Effector memory CD8-positive, alpha-beta T cell (primary cell): ENCODE data around the gene ARL3.

ENCODE experiments used
- ATAC-seq: fragments of 150-1000 bp; cut with Tn5 transposase; replicated peaks from 2 replicates; pipeline ENCODE4 v1.10.0; 2021; ENCODE audit warnings: mild to moderate bottlenecking, moderate library complexity
- DNase-seq, 3 experiments: peaks; one replicate each; pipeline ENCODE4 v3.0.0; 2021
- H3K27ac Mint-ChIP-seq, 2 donors: one replicate each; pipeline ENCODE4 v1.8.0; 2022; ENCODE audit warnings: mild to moderate bottlenecking in 2 of 2, mixed read lengths in 2 of 2, moderate library complexity in 2 of 2
- H3K27me3 Mint-ChIP-seq, 2 donors: one replicate each; pipeline ENCODE4 v1.8.0; 2022; ENCODE audit warnings: mixed read lengths in 2 of 2
- H3K36me3 Mint-ChIP-seq: one replicate; pipeline ENCODE4 v1.8.0; 2022; ENCODE audit warnings: mild to moderate bottlenecking, moderate library complexity, mixed read lengths; ENCODE audit not compliant: insufficient read depth
- H3K4me1 Mint-ChIP-seq, 2 donors: one replicate each; pipeline ENCODE4 v1.8.0; 2022; ENCODE audit warnings: low read depth in 2 of 2, mixed read lengths in 2 of 2
- H3K4me3 Mint-ChIP-seq, 2 donors: one replicate each; pipeline ENCODE4 v1.8.0; 2022; ENCODE audit warnings: mild to moderate bottlenecking in 2 of 2, mixed read lengths in 2 of 2, moderate library complexity in 2 of 2
- H3K9me3 Mint-ChIP-seq, 2 donors: one replicate each; pipeline ENCODE4 v1.8.0; 2022; ENCODE audit warnings: mixed read lengths in 2 of 2

Gene ARL3

GRCh38 chr10:102681696-102682095 lies 32.5 kb downstream of the ARL3 start:
- no peak overlapping the region for H3K4me3 Mint-ChIP-seq

GRCh38 chr10:102679596-102679995 lies 34.6 kb downstream of the ARL3 start:
- H3K9me3 Mint-ChIP-seq, result no peaks in the 10 kb centered on the region
- no peak overlapping the region for H3K27ac Mint-ChIP-seq
- peaks cover 7% of the 10 kb centered on the region for H3K36me3 Mint-ChIP-seq
- ATAC-seq (no peak), DNase-seq (no peak)
- no peak overlapping the region for H3K4me3 Mint-ChIP-seq
- peaks cover 11 to 14% of the 10 kb centered on the region in 2 donors for H3K4me1 Mint-ChIP-seq
- no peaks in the 10 kb centered on the region for H3K27me3 Mint-ChIP-seq

More at GRCh38 chr10:102681696-102682095, 32.5 kb downstream of the ARL3 start:
- Mint-ChIP-seq H3K36me3 (peaks cover 15% of the 10 kb centered on the region), H3K27ac (peak overlapping the region in 1 of 2 donors; percentile 63), H3K4me1 (peaks cover 4 to 5% of the 10 kb centered on the region in 2 donors), H3K9me3 (no peaks in the 10 kb centered on the region), H3K27me3 (no peaks in the 10 kb centered on the region)
- ATAC-seq, result no peak
- no peak for DNase-seq

- ATAC-seq (no peak), DNase-seq (no peak)
- Mint-ChIP-seq H3K4me3 (no peak overlapping the region), H3K9me3 (no peaks in the 10 kb centered on the region), H3K36me3 (peaks cover 8% of the 10 kb centered on the region), H3K27ac (peak overlapping the region in 1 of 2 donors; percentile 70), H3K27me3 (no peaks in the 10 kb centered on the region), H3K4me1 (peaks cover 19% of the 10 kb centered on the region in 2 donors)
These were observed 35.3 kb downstream of the ARL3 start for GRCh38 chr10:102678842-102679289.

- Mint-ChIP-seq H3K27ac (peak overlapping the region in 1 of 2 donors; percentile 70), H3K27me3 (no peaks in the 10 kb centered on the region), H3K36me3 (peaks cover 11% of the 10 kb centered on the region), H3K4me1 (peaks cover 23% of the 10 kb centered on the region in 2 donors), H3K4me3 (no peak overlapping the region), H3K9me3 (no peaks in the 10 kb centered on the region)
- ATAC-seq (no peak), DNase-seq (no peak)
These were observed 36.2 kb downstream of the ARL3 start for GRCh38 chr10:102678068-102678400.

GRCh38 chr10:102677331-102678067 lies 36.7 kb downstream of the ARL3 start:
- no peak for ATAC-seq
- Mint-ChIP-seq H3K4me1 (peaks cover 23% of the 10 kb centered on the region in 2 donors), H3K9me3 (no peaks in the 10 kb centered on the region), H3K27ac (peak overlapping the region in 1 of 2 donors; percentile 70), H3K4me3 (no peak overlapping the region), H3K36me3 (peaks cover 11% of the 10 kb centered on the region), H3K27me3 (no peaks in the 10 kb centered on the region)
- DNase-seq, result no peak

GRCh38 chr10:102676534-102677315 lies 37.5 kb downstream of the ARL3 start:
- ATAC-seq (no peak), DNase-seq (no peak)
- Mint-ChIP-seq H3K36me3 (peaks cover 11% of the 10 kb centered on the region), H3K27ac (no peak overlapping the region), H3K4me1 (peaks cover 18 to 20% of the 10 kb centered on the region in 2 donors), H3K9me3 (no peaks in the 10 kb centered on the region), H3K4me3 (no peak overlapping the region), H3K27me3 (no peaks in the 10 kb centered on the region)

GRCh38 chr10:102675666-102676533 lies 38.3 kb downstream of the ARL3 start:
- Mint-ChIP-seq H3K27me3 (no peaks in the 10 kb centered on the region), H3K4me3 (peak overlapping the region in 1 of 2 donors; percentile 66), H3K36me3 (peaks cover 11% of the 10 kb centered on the region), H3K27ac (no peak overlapping the region), H3K4me1 (peaks cover 18 to 20% of the 10 kb centered on the region in 2 donors), H3K9me3 (no peaks in the 10 kb centered on the region)
- ATAC-seq (no peak), DNase-seq (no peak)

GRCh38 chr10:102675011-102675665 lies 39.1 kb downstream of the ARL3 start:
- H3K36me3 Mint-ChIP-seq, result peaks cover 4% of the 10 kb centered on the region
- H3K4me3 Mint-ChIP-seq, result peak overlapping the region; percentile 66 to 70
- H3K27ac Mint-ChIP-seq, result no peak overlapping the region
- no peaks in the 10 kb centered on the region for H3K27me3 Mint-ChIP-seq
- no peaks in the 10 kb centered on the region for H3K9me3 Mint-ChIP-seq
- no peak for ATAC-seq
- DNase-seq, result no peak
- H3K4me1 Mint-ChIP-seq, result peaks cover 18 to 20% of the 10 kb centered on the region in 2 donors

GRCh38 chr10:102674566-102674965 lies 39.6 kb downstream of the ARL3 start:
- no peaks in the 10 kb centered on the region for H3K27me3 Mint-ChIP-seq
- H3K4me3 Mint-ChIP-seq, result peak overlapping the region; percentile 66 to 70
- ATAC-seq (peak; percentile 45), DNase-seq (no peak)
- H3K9me3 Mint-ChIP-seq, result no peaks in the 10 kb centered on the region
- peaks cover 4% of the 10 kb centered on the region for H3K36me3 Mint-ChIP-seq
- H3K27ac Mint-ChIP-seq, result peak overlapping the region; percentile 57 to 94
- peaks cover 18 to 20% of the 10 kb centered on the region in 2 donors for H3K4me1 Mint-ChIP-seq

GRCh38 chr10:102673819-102674511 lies 40.2 kb downstream of the ARL3 start:
- DNase-seq (peak; percentile 48 to 60 (median 50)), ATAC-seq (peak; percentile 96)
- no peaks in the 10 kb centered on the region for H3K27me3 Mint-ChIP-seq
- H3K9me3 Mint-ChIP-seq, result no peaks in the 10 kb centered on the region
- H3K36me3 Mint-ChIP-seq, result peaks cover 4% of the 10 kb centered on the region
- H3K4me1 Mint-ChIP-seq, result peaks cover 20% of the 10 kb centered on the region in 2 donors
- H3K4me3 Mint-ChIP-seq, result peak overlapping the region; percentile 66 to 70
- peak overlapping the region; percentile 57 to 94 for H3K27ac Mint-ChIP-seq

GRCh38 chr10:102673236-102673818 lies 40.9 kb downstream of the ARL3 start:
- no peak for ATAC-seq
- no peaks in the 10 kb centered on the region for H3K27me3 Mint-ChIP-seq
- H3K4me1 Mint-ChIP-seq, result peaks cover 20 to 22% of the 10 kb centered on the region in 2 donors
- DNase-seq, result no peak
- peak overlapping the region; percentile 66 to 70 for H3K4me3 Mint-ChIP-seq
- peak overlapping the region; percentile 57 to 94 for H3K27ac Mint-ChIP-seq
- H3K9me3 Mint-ChIP-seq, result no peaks in the 10 kb centered on the region
- peaks cover 5% of the 10 kb centered on the region for H3K36me3 Mint-ChIP-seq

- no peak for ATAC-seq
- H3K27me3 Mint-ChIP-seq, result no peaks in the 10 kb centered on the region
- H3K4me1 Mint-ChIP-seq, result peaks cover 25 to 30% of the 10 kb centered on the region in 2 donors
- H3K4me3 Mint-ChIP-seq, result no peak overlapping the region
- no peak overlapping the region for H3K27ac Mint-ChIP-seq
- no peaks in the 10 kb centered on the region for H3K9me3 Mint-ChIP-seq
- no peak for DNase-seq
- peaks cover 12% of the 10 kb centered on the region for H3K36me3 Mint-ChIP-seq
These were observed 43.2 kb downstream of the ARL3 start for GRCh38 chr10:102670871-102671434.
